ENCODE measurements around the gene CDKN2B.
"Not testable (repeated sequence)": the region's sequence is repeated elsewhere in the genome, so short reads cannot be mapped to it uniquely, and the experiment has no call there.

The CDKN2B gene

DNA sequence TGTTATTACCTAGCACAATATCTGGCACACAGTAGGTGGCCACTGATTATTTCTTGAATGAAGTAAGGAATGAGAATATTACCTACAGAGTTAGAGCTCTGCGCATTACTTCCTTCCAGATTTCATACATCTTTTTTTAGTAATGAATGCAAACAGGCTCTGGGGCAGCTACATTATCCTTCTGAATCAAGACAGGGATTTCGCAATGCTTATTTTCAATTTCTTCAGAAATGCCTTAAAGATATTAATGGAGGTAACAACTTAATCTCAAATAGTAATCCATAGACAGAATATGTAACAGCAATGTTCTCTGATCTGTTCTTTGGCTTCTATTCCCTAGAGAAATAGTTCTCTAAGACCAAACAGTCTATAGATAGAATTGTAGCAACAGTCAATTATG, 47.5 kb downstream of the CDKN2B start:
- H3K4me3 ChIP-seq (ENCODE audit: low read depth in 1 of 2, low read length in 1 of 2), result no peak overlapping the region
- no peak overlapping the region for H3K27ac ChIP-seq
- peaks cover 9 to 10% of the 10 kb centered on the region in 2 experiments for H3K4me1 ChIP-seq (ENCODE audit: control insufficient read depth in 1 of 2, insufficient read depth in 1 of 2, low read depth in 1 of 2, low read length in 1 of 2)
- no peaks in the 10 kb centered on the region for H3K36me3 ChIP-seq
- H3K9me3 ChIP-seq, result no peaks in the 10 kb centered on the region
- H3K27me3 ChIP-seq, result peaks cover 90% of the 10 kb centered on the region
- TF ChIP-seq, protein P1, sequence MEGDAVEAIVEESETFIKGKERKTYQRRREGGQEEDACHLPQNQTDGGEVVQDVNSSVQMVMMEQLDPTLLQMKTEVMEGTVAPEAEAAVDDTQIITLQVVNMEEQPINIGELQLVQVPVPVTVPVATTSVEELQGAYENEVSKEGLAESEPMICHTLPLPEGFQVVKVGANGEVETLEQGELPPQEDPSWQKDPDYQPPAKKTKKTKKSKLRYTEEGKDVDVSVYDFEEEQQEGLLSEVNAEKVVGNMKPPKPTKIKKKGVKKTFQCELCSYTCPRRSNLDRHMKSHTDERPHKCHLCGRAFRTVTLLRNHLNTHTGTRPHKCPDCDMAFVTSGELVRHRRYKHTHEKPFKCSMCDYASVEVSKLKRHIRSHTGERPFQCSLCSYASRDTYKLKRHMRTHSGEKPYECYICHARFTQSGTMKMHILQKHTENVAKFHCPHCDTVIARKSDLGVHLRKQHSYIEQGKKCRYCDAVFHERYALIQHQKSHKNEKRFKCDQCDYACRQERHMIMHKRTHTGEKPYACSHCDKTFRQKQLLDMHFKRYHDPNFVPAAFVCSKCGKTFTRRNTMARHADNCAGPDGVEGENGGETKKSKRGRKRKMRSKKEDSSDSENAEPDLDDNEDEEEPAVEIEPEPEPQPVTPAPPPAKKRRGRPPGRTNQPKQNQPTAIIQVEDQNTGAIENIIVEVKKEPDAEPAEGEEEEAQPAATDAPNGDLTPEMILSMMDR (IDR thresholded peaks at IDR 0.05), result no peak

DNA sequence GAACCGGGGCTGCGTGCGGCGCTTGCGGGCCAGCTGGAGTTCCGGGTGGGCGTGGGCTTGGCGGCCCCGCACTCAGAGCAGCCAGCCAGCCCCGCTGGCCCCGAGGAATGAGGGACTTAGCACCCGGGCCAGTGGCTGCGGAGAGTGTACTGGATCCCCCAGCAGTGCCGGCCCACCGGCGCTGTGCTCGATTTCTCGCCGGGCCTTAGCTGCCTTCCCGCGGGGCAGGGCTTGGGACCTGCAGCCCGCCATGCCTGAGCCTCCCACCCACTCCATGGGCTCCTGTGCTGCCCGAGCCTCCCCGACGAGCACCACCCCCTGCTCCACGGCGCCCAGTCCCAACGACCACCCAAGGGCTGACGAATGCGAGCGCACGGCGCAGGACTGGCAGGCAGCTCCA, 49.8 kb downstream of the CDKN2B start:
- not testable (repeated sequence) for H3K9me3 ChIP-seq; H3K27ac ChIP-seq; H3K36me3 ChIP-seq; H3K4me3 ChIP-seq (ENCODE audit: low read depth in 1 of 2, low read length in 1 of 2); H3K4me1 ChIP-seq (ENCODE audit: control insufficient read depth in 1 of 2, insufficient read depth in 1 of 2, low read depth in 1 of 2, low read length in 1 of 2)
- peaks cover 88% of the 10 kb centered on the region for H3K27me3 ChIP-seq

- Histone ChIP-seq H3K27me3 (peaks cover 88% of the 10 kb centered on the region), H3K36me3 (no peaks in the 10 kb centered on the region), H3K27ac (no peak overlapping the region), H3K4me1 (ENCODE audit: control insufficient read depth in 1 of 2, insufficient read depth in 1 of 2, low read depth in 1 of 2, low read length in 1 of 2) (no peaks in the 10 kb centered on the region), H3K9me3 (no peaks in the 10 kb centered on the region), H3K4me3 (ENCODE audit: low read depth in 1 of 2, low read length in 1 of 2) (no peak overlapping the region)
- TF ChIP-seq, protein P1 (IDR thresholded peaks at IDR 0.05), result no peak
Measured at GRCh38 chr9:21958833-21959232, 50.3 kb downstream of the CDKN2B start.

Data from neutrophil (primary cell).